ENCODE results near the gene NT5E. TPM values are rescaled to one million over a fixed set of nuclear protein-coding genes. Genes with fewer than 3 reads are reported as not detected.

NT5E gene
- total RNA-seq, 2 experiments from 2014 or later = 2.7 to 3.3 TPM

DNA sequence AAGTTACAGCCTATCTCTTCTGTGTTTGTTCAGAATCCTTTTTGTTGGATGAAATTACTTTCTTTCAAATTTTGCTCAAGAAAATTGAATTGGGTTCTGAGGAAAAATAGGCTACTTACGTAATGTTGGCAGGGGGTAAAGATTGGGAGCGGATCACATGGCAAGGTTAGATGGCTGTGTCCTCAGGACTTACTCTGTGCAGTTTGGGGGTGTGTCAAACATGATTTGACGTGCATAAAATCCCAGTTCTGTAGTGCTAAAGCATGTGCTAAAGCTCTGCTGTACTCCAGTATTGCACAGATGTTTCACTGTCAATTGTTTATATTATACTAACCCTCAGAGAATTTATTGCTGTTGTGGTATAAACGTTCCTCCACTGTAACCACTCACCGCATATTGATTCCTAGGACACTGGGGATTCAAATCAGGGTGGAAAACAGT lies 2.6 kb downstream of the NT5E start:
- peaks cover 0 to 5% of the 10 kb centered on the region in 2 experiments for H3K9me3 ChIP-seq (ENCODE audit: control insufficient read depth in 1 of 2, insufficient read depth in 1 of 2, low read length in 2 of 2)
- Mint-ChIP-seq H3K36me3 (ENCODE audit: low read depth) (no peaks in the 10 kb centered on the region), H3K4me1 (ENCODE audit: low read depth) (peaks cover 55% of the 10 kb centered on the region), H3K27ac (no peak overlapping the region), H3K4me3 (peak overlapping the region; percentile 96), H3K27me3 (peaks cover 59% of the 10 kb centered on the region), H3K9me3 (no peaks in the 10 kb centered on the region)
- ChIA-PET POLR2A (interaction anchor here (2.0 to 4.7 kb wide), 2 partner anchors 11 to 30 kb away, joined by 4 to 37 read pairs; no protein-coding TSS in a partner anchor), CTCF (no interaction called here)
- DNase-seq = no peak
- H3K27me3 ChIP-seq (ENCODE audit: control insufficient read depth in 1 of 2, insufficient read depth in 2 of 2, low read length in 2 of 2) = peaks cover 19 to 41% of the 10 kb centered on the region in 2 experiments
- peaks cover 31% of the 10 kb centered on the region for H3K4me1 ChIP-seq (ENCODE audit: insufficient read depth, low read length)
- TF ChIP-seq CTCF (IDR thresholded peaks at IDR 0.05) = no peak
- no peaks in the 10 kb centered on the region for H3K36me3 ChIP-seq (ENCODE audit: insufficient read depth, low read length)
- intact Hi-C loops (cut with DNase I, micrococcal nuclease) = no loop called here
- H3K27ac ChIP-seq (ENCODE audit: low read depth in 1 of 2, low read length in 2 of 2) = no peak overlapping the region
- no peak overlapping the region for H3K4me3 ChIP-seq (ENCODE audit: low read length)
- ATAC-seq (ENCODE audit: poor library complexity) = no peak

DNA sequence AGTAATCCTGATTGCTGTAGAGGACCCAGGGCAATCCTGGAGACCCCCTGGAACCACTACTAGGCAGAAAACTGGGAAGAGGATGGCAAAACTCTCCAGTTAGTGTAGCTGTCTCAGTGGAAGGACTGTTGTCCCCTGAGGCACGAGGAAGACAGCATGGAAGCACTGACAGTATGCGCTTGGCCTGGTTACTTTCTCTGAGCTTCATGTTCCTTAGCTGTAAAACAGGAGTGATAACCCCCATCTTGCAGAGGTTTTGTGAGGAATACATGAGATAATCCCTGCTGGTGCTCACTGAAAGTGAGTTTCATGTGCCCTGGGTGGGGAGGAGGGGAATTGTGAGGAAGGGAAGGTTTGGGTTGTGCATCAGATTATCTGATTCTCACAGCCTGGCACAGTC lies 3.2 kb downstream of the NT5E start:
- CTCF ChIA-PET = no interaction called here
- peaks cover 19 to 36% of the 10 kb centered on the region in 2 experiments for H3K27me3 ChIP-seq (ENCODE audit: control insufficient read depth in 1 of 2, insufficient read depth in 2 of 2, low read length in 2 of 2)
- H3K27ac ChIP-seq (ENCODE audit: low read depth in 1 of 2, low read length in 2 of 2) = no peak overlapping the region
- Mint-ChIP-seq H3K4me3 (peak overlapping the region; percentile 42), H3K9me3 (no peaks in the 10 kb centered on the region), H3K27ac (peak overlapping the region; percentile 22), H3K4me1 (ENCODE audit: low read depth) (peaks cover 50% of the 10 kb centered on the region), H3K36me3 (ENCODE audit: low read depth) (no peaks in the 10 kb centered on the region), H3K27me3 (peaks cover 53% of the 10 kb centered on the region)
- DNase-seq = no peak
- no peaks in the 10 kb centered on the region for H3K36me3 ChIP-seq (ENCODE audit: insufficient read depth, low read length)
- H3K4me3 ChIP-seq (ENCODE audit: low read length) = no peak overlapping the region
- intact Hi-C loops (cut with DNase I, micrococcal nuclease) = no loop called here
- H3K4me1 ChIP-seq (ENCODE audit: insufficient read depth, low read length) = peaks cover 31% of the 10 kb centered on the region
- ATAC-seq (ENCODE audit: poor library complexity) = no peak
- H3K9me3 ChIP-seq (ENCODE audit: control insufficient read depth in 1 of 2, insufficient read depth in 1 of 2, low read length in 2 of 2) = peaks cover 0 to 5% of the 10 kb centered on the region in 2 experiments
- no peak for TF ChIP-seq CTCF (IDR thresholded peaks at IDR 0.05)
- POLR2A ChIA-PET = no interaction called here

DNA sequence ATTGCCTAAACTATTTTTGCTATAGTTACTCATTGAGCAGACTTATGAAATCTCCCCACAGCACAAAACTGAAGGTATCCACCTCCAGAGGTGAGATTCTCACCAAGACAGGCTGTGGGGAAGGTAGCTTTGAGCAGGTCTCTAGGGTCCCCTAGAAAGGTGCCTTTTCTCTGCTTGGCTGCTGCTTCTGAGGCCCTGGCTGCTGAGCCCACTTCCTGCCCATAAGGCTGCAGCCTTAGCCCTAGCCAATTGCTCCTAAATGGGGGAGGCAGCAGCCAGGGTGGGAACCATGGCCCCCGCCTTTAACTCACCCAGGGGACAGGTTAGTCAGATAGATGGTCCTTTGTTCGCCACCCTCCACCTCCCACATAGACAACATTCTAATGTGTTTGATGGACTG lies 3.6 kb downstream of the NT5E start:
- TF ChIP-seq CTCF (IDR thresholded peaks at IDR 0.05) = no peak
- ChIA-PET CTCF (no interaction called here), POLR2A (no interaction called here)
- Histone ChIP-seq H3K27ac (ENCODE audit: low read depth in 1 of 2, low read length in 2 of 2) (no peak overlapping the region), H3K4me1 (ENCODE audit: insufficient read depth, low read length) (peaks cover 34% of the 10 kb centered on the region), H3K36me3 (ENCODE audit: insufficient read depth, low read length) (no peaks in the 10 kb centered on the region), H3K9me3 (ENCODE audit: control insufficient read depth in 1 of 2, insufficient read depth in 1 of 2, low read length in 2 of 2) (peaks cover 0 to 5% of the 10 kb centered on the region in 2 experiments), H3K4me3 (ENCODE audit: low read length) (no peak overlapping the region), H3K27me3 (ENCODE audit: control insufficient read depth in 1 of 2, insufficient read depth in 2 of 2, low read length in 2 of 2) (peaks cover 19 to 31% of the 10 kb centered on the region in 2 experiments)
- Mint-ChIP-seq H3K4me1 (ENCODE audit: low read depth) (peaks cover 50% of the 10 kb centered on the region), H3K27me3 (peaks cover 50% of the 10 kb centered on the region), H3K27ac (peak overlapping the region; percentile 22), H3K4me3 (peak overlapping the region; percentile 42), H3K36me3 (ENCODE audit: low read depth) (no peaks in the 10 kb centered on the region), H3K9me3 (no peaks in the 10 kb centered on the region)
- no peak for ATAC-seq (ENCODE audit: poor library complexity)
- intact Hi-C loops (cut with DNase I, micrococcal nuclease) = no loop called here
- DNase-seq = no peak
